OCI-LY3 (cell line): Measurements from ENCODE around the gene DEAF1.

Source experiments
- CTCF ChIP-seq: fragments of 200-600, 300-600 bp; sonication (generic); IDR thresholded peaks from 2 replicates; pipeline ENCODE4 v1.5.1; 2014; ENCODE audit warnings: antibody characterized with exemption, low read length, low read depth
- EZH2phosphoT487 ChIP-seq: fragments of 200-600 bp; shearing (Covaris generic); IDR thresholded peaks from 2 replicates; pipeline ENCODE4 v1.6.1; 2018; ENCODE audit warnings: antibody characterized with exemption, mixed run types, low read depth

- TF ChIP-seq CTCF (no peak), EZH2phosphoT487 (no peak)
Measured at GRCh38 chr11:645536-645935, 49.5 kb downstream of the DEAF1 start.
